Epithelial cell of esophagus (primary cell): ENCODE data around the gene SLC35E2B.

Source experiments
- DNase-seq: peaks from one replicate; pipeline ENCODE4 v3.0.0; 2010; ENCODE audit warnings: low read depth
- H3K4me3 ChIP-seq: 2 replicates; pipeline ENCODE4 v1.5.1; 2011; ENCODE audit warnings: mild to moderate bottlenecking, low read length, control low read depth
- TF ChIP-seq, protein P1 (sequence below): IDR thresholded peaks from 2 replicates; pipeline ENCODE4 v1.5.1; 2011; ENCODE audit warnings: low read depth, mild to moderate bottlenecking, low read length, control low read depth, inconsistent platforms; ENCODE audit not compliant: insufficient read depth; ENCODE audit errors: missing control alignments

SLC35E2B gene

GRCh38 chr1:1626207-1627141, 66.1 kb downstream of the SLC35E2B start:
- DNase-seq: no peak
- TF ChIP-seq, protein P1, sequence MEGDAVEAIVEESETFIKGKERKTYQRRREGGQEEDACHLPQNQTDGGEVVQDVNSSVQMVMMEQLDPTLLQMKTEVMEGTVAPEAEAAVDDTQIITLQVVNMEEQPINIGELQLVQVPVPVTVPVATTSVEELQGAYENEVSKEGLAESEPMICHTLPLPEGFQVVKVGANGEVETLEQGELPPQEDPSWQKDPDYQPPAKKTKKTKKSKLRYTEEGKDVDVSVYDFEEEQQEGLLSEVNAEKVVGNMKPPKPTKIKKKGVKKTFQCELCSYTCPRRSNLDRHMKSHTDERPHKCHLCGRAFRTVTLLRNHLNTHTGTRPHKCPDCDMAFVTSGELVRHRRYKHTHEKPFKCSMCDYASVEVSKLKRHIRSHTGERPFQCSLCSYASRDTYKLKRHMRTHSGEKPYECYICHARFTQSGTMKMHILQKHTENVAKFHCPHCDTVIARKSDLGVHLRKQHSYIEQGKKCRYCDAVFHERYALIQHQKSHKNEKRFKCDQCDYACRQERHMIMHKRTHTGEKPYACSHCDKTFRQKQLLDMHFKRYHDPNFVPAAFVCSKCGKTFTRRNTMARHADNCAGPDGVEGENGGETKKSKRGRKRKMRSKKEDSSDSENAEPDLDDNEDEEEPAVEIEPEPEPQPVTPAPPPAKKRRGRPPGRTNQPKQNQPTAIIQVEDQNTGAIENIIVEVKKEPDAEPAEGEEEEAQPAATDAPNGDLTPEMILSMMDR: no peak
- no peak overlapping the region for H3K4me3 ChIP-seq

DNA sequence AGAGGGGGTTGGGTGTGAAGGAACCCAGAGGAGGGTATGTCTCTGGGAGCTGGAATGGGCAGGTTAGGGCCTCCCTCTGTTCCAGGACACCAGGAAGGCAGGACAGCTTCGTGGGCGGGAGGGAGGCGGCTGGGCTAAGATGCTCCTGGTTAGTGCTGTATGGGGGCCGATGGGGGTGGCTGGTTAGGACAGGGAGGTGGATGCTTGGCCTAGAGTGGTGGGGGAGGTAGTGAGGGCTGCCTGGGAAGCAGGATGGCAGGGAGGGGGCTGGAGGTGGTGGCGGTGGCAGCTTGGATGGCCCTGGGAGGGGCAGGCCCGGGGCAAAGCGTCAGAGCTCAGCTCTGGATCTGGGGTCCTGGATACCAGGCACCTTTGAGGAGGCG, 66.8 kb downstream of the SLC35E2B start:
- H3K4me3 ChIP-seq: no peak overlapping the region
- no peak for DNase-seq
- TF ChIP-seq, protein P1: no peak

GRCh38 chr1:1625404-1625775, 67.2 kb downstream of the SLC35E2B start:
- TF ChIP-seq, protein P1: no peak
- DNase-seq: no peak
- no peak overlapping the region for H3K4me3 ChIP-seq

GRCh38 chr1:1624443-1625403, 67.9 kb downstream of the SLC35E2B start:
- H3K4me3 ChIP-seq: no peak overlapping the region
- TF ChIP-seq, protein P1: no peak
- DNase-seq: no peak

GRCh38 chr1:1623631-1624442, 68.8 kb downstream of the SLC35E2B start:
- no peak for DNase-seq
- no peak overlapping the region for H3K4me3 ChIP-seq
- TF ChIP-seq, protein P1: no peak

DNA sequence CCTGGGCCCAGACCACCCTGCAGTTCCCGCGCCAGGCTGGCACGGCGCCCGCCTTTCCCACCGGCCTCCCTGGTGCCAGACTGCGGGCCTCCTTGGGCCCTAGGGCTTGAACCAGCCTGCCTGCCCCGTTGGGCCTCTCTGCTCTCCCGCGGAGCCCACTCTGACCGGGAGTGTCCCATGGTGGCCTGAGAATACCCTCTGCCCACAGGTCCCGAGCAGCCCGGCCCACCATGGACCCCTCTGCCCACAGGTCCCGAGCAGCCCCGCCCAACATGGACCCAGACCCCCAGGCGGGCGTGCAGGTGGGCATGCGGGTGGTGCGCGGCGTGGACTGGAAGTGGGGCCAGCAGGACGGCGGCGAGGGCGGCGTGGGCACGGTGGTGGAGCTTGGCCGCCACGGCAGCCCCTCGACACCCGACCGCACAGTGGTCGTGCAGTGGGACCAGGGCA, 69.4 kb downstream of the SLC35E2B start:
- TF ChIP-seq, protein P1: no peak
- no peak overlapping the region for H3K4me3 ChIP-seq
- no peak for DNase-seq
